GM12892 (cell line): ENCODE data around the gene SPATA31D1.

Experiments used
- DNase-seq: peaks from one replicate; pipeline ENCODE4 v3.0.0; 2011; ENCODE audit not compliant: insufficient read length
- FAIRE-seq: peaks from 2 replicates; lab custom pipeline; 2011; peaks lifted over from hg19 to GRCh38; lab: Jason Lieb, UNC
- POLR2A ChIP-seq: IDR thresholded peaks from 2 replicates; pipeline ENCODE4 v1.6.1; 2011; ENCODE audit warnings: low read depth, low read length, control low read depth
- POLR2AphosphoS5 ChIP-seq: IDR thresholded peaks from 2 replicates; pipeline ENCODE4 v1.6.1; 2011; ENCODE audit warnings: low read depth, low read length, control low read depth
- TAF1 ChIP-seq: IDR thresholded peaks from 2 replicates; pipeline ENCODE4 v1.6.1; 2011; ENCODE audit warnings: low read depth, mild to moderate bottlenecking, control low read depth, low read length, borderline replicate concordance

SPATA31D1 gene

DNA sequence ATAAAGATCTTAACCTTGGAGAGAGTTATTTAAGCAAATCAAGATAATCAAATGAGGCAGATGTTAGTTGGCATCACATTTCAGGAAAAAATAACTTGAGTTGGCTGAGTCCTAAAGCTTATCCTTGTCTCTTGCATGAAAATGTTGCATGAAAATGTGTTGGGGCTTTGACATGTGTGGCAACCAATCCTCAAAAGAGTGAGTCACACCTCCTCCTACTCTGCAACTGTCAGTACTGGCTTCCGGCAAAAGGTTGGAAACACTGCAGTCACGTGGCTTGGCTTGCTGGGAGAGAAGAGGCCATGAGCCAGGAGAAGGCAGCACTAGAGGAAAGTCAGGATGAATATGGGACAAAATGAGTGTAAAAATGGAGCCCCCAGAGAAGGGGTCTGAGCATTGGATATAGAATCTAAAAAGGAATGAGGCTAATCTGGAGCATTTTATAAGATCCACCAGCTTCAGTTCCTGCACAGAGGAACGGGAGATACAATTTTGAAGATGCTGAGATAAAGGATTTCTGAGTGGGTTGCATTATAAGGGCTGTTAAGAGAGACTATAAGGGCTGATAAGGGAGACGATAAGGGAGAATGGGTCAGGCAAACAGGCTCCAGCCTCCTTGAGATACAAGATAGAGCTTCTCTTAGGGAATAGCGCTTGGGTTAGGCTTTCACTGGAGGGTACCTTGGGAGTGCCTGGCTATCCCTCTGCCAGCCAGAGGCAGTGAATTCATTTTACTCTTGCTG, 43.1 kb downstream of the SPATA31D1 start:
- DNase-seq (no peak), FAIRE-seq (no peak)
- TF ChIP-seq POLR2AphosphoS5 (no peak), POLR2A (no peak), TAF1 (no peak)

DNA sequence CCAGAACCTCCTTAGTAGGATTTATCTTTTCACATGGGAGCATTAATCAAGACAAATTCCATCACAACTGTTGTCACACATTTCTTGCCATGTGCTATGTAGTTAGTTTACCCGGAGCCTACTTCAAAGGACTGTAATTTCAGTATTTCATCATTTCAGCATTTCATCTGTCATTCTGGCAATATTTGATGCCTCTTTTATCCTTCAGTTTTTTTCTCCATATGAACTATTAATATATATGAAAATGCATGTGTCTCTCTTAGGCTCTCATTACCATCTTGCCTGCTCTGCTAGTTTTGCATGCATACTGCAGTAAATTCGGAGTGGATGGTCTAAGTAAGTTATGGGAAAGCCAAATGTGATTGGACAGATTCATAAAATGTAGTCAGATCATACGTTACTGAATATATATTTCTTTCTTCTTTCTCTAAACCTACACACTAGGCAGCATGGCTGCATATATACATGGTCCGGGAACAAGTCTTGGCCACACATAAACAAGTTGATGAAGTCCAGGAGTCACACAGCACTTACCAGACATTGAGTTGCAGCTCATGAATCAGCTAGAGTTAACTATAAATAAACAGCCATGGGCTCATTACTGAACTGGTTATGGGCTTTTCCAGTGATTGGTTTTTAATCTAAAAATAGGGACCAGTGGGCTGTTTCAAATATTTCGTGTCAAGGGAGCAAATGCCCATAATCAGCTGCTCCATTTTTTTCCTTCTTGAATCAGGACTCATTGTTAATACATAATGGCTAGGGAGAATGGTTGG, 46.6 kb downstream of the SPATA31D1 start:
- no peak for TF ChIP-seq POLR2A
- TF ChIP-seq TAF1, result no peak
- no peak for TF ChIP-seq POLR2AphosphoS5
- FAIRE-seq, result no peak
- DNase-seq, result no peak

DNA sequence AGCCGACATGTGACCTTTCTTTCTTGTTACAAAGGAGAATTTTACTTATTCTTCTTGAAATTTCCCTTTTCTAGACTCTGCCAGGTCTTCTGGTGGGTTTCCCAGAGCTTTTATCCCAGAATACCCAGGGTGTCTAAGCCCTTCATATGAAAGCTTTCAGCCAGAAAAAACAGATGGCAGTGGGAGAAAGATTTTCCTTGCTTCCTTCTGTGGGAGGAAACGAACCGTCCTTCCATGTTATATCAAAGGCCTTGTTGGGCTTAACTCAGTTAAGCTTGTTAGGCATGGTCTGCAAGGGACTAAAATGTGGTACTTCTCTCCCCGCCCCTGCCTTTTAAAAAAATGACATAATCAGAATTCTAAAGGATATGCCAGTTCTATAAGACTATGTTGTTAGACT, 47.5 kb downstream of the SPATA31D1 start:
- TF ChIP-seq TAF1 (no peak), POLR2AphosphoS5 (no peak), POLR2A (no peak)
- DNase-seq, result no peak
- FAIRE-seq, result no peak

- TF ChIP-seq TAF1 (no peak), POLR2A (no peak), POLR2AphosphoS5 (no peak)
- no peak for DNase-seq
- FAIRE-seq, result no peak
Measured at GRCh38 chr9:82037126-82037525, 48.6 kb downstream of the SPATA31D1 start.

- FAIRE-seq, result no peak
- no peak for TF ChIP-seq TAF1
- TF ChIP-seq POLR2A, result no peak
- no peak for TF ChIP-seq POLR2AphosphoS5
- no peak for DNase-seq
Measured at GRCh38 chr9:82038897-82039296, 50.3 kb downstream of the SPATA31D1 start.
